GM12801 (cell line): ENCODE measurements around the gene TSPYL2.

Source experiments
- TF ChIP-seq, protein P1 (sequence below): IDR thresholded peaks from one replicate; pipeline ENCODE4 v1.5.1; 2011; ENCODE audit warnings: control low read depth; ENCODE audit not compliant: insufficient read length; ENCODE audit errors: extremely low read depth

TSPYL2 gene

DNA sequence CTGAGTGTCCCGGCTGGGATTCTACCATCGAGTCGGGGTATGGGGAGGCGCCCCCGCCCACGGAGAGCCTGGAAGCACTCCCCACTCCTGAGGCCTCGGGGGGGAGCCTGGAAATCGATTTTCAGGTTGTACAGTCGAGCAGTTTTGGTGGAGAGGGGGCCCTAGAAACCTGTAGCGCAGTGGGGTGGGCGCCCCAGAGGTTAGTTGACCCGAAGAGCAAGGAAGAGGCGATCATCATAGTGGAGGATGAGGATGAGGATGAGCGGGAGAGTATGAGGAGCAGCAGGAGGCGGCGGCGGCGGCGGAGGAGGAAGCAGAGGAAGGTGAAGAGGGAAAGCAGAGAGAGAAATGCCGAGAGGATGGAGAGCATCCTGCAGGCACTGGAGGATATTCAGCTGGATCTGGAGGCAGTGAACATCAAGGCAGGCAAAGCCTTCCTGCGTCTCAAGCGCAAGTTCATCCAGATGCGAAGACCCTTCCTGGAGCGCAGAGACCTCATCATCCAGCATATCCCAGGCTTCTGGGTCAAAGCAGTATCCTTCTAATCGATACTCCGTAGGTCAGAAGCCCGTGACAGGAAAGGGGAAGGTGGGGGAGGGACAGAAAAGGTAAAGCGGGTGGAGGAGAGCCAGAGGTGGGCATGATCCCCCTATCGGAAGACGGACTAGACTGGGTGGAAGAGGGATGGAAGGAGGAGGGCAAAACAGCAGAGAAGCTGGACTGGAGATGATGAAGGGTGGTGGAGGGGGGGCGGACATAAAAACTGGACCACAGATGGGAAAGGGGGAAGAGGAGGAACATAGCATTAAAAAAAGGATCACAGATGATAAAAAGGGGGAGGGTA, 828 bp downstream of the TSPYL2 start:
- TF ChIP-seq, protein P1, sequence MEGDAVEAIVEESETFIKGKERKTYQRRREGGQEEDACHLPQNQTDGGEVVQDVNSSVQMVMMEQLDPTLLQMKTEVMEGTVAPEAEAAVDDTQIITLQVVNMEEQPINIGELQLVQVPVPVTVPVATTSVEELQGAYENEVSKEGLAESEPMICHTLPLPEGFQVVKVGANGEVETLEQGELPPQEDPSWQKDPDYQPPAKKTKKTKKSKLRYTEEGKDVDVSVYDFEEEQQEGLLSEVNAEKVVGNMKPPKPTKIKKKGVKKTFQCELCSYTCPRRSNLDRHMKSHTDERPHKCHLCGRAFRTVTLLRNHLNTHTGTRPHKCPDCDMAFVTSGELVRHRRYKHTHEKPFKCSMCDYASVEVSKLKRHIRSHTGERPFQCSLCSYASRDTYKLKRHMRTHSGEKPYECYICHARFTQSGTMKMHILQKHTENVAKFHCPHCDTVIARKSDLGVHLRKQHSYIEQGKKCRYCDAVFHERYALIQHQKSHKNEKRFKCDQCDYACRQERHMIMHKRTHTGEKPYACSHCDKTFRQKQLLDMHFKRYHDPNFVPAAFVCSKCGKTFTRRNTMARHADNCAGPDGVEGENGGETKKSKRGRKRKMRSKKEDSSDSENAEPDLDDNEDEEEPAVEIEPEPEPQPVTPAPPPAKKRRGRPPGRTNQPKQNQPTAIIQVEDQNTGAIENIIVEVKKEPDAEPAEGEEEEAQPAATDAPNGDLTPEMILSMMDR: no peak

DNA sequence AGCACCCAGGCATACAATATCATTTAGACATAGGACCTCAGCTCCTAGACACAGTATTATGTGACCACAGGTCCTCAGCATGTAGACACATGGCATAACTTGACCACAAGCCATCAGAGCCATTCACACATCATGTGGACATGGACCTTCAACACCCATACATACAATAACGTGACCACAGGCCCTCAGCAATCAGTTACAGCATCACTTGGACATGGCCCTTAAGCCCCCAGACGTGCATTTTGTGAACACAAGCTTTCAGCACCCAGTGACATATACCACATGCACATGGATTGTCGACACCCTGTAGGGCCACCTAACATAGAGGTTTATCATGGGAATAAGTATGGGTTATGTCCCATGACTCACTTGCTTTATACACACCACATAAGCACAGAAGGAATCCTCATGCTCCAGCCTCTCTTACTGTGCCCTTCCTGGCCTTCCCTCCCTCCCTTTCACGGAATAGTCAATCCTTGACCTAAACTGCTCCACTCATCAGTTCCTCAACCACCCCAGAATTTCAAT, 1.9 kb downstream of the TSPYL2 start:
- TF ChIP-seq, protein P1: no peak

DNA sequence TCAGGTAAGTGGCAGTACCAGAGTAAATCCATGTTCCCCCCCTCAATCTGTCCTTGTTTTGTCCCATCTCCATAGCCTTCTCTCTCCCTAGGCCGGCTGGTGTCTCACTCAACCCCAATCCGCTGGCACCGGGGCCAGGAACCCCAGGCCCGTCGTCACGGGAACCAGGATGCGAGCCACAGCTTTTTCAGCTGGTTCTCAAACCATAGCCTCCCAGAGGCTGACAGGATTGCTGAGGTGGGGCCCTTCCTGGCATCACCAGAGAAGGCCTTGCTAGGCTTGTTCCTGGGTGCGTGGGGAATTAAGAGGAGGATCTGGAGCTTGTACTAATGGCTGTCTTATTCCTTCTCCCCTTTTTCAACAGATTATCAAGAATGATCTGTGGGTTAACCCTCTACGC, 2.7 kb downstream of the TSPYL2 start:
- TF ChIP-seq, protein P1: no peak

DNA sequence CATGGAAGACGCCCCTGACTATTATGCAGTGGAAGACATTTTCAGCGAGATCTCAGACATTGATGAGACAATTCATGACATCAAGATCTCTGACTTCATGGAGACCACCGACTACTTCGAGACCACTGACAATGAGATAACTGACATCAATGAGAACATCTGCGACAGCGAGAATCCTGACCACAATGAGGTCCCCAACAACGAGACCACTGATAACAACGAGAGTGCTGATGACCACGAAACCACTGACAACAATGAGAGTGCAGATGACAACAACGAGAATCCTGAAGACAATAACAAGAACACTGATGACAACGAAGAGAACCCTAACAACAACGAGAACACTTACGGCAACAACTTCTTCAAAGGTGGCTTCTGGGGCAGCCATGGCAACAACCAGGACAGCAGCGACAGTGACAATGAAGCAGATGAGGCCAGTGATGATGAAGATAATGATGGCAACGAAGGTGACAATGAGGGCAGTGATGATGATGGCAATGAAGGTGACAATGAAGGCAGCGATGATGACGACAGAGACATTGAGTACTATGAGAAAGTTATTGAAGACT, 3.6 kb downstream of the TSPYL2 start:
- TF ChIP-seq, protein P1: no peak

DNA sequence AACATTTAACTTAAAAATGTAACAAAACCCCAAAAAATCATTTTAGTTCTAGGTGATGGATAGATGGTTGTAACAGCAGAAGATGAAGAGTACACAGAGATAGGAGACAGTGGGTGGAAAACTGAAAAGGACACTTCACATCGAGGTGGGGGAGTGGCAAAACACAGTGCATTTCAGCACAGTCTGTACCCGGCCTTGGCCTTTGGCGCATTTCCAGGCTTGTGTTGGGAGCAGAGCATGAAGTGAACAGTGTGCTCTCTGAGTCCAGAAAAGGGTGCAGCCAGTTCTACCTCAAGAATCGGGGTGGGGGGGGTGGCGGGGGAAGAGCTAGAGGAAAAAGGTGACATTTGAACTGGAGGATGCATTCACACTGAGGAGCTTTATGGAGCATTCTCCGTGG, 4.3 kb downstream of the TSPYL2 start:
- TF ChIP-seq, protein P1: no peak

DNA sequence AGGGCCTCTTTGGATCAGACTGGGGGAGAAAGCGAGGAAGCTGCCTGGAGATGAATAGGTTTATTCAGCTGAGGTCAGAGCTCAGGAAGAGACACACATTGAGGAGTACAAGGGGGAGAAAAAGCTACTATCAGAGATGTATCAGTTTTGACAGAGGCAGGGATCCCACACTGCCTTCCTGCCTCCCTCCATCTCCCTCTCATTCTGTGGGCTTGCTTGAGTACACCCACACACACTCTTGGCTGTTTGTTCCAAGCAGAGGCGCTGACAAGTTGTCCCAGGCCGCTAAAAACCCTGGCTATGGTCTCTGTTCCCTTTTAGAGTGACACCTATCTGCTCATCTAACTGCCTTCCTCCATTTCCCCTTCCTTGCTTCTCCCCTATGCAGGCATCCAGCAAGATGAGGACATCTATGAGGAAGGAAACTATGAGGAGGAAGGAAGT, 5.2 kb downstream of the TSPYL2 start:
- TF ChIP-seq, protein P1: no peak

DNA sequence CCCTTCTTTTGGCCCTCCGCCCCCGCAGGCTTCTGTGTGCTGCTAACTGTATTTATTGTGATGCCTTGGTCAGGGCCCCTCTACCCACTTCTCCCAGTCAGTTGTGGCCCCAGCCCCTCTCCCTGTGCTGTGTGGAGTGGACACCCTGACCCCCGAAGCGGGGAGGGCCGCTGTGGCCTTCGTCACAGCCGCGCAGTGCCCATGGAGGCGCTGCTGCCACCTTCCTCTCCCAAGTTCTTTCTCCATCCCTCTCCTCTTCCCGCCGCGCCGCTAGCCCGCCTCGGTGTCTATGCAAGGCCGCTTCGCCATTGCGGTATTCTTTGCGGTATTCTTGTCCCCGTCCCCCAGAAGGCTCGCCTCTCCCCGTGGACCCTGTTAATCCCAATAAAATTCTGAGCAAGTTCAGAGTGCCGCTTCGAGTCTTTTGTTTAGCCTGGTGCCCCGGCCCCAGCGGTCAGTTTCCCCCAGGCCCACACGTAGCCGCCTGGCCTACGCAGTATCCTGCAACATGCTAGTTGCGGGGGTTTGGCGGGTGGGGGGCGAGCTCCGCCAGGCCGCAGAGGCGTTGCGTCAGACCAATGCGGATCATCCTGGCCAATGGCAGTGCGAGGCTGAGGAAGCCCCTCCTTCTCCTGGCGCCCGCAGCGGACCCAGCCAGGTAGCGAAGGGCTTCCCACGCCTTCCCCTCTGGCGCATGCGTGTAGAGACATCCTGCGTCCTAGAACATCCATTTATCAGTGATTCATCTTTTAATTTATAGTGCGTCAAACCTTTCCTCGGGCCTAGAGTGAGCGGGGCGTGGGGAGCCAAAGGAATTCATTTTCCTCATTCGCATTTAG, 6.2 kb downstream of the TSPYL2 start:
- TF ChIP-seq, protein P1: no peak
